ENCODE results near the gene FOXO6.

Gene FOXO6

DNA sequence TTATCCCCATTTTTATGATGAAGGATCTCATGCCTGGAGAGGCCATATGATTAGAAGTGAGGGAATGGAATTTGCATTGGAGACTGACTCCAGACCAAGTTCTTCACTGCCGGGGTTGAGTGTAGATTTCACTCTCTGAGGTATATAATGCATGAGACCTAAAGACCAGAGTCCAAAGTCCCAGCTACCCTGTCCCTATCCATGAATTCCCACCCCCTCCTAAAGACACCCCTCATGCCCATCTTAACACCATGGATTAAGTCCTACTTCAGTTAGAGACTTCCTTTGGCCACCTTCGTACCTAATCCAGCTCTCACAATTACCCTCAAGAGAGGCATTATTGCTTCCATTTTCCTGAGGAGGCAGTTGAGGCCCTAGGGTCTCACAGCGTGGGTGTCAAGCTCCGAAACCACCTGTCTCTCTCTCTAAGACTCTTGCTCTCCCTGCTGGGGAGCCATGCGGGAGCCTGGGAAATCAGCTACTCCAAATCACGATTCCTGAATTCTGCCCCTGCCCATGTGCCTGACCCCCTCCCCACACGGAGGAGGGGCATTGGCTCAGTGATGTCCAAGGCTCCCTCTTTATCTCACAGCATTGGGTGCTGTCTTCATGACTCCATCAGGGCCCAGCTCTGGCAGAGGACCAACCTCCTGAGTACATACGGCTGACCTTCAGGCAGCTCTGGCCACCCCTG lies 11.7 kb upstream of the FOXO6 start:
- in situ Hi-C loops (cut with MboI; ENCODE audit: low sequenced_read_pairs): no loop called here

- in situ Hi-C loops (cut with MboI; ENCODE audit: low sequenced_read_pairs): no loop called here
These were observed 11.2 kb upstream of the FOXO6 start for GRCh38 chr1:41350055-41350378.

- in situ Hi-C loops (cut with MboI; ENCODE audit: low sequenced_read_pairs): no loop called here
These were observed 9.7 kb upstream of the FOXO6 start for GRCh38 chr1:41351262-41352151.

GRCh38 chr1:41353744-41354143 lies 7.5 kb upstream of the FOXO6 start:
- in situ Hi-C loops (cut with MboI; ENCODE audit: low sequenced_read_pairs): no loop called here

- in situ Hi-C loops (cut with MboI; ENCODE audit: low sequenced_read_pairs): no loop called here
These were observed 6.3 kb upstream of the FOXO6 start for GRCh38 chr1:41354956-41355355.

- in situ Hi-C loops (cut with MboI; ENCODE audit: low sequenced_read_pairs): no loop called here
These were observed 5.9 kb upstream of the FOXO6 start for GRCh38 chr1:41355356-41355755.

DNA sequence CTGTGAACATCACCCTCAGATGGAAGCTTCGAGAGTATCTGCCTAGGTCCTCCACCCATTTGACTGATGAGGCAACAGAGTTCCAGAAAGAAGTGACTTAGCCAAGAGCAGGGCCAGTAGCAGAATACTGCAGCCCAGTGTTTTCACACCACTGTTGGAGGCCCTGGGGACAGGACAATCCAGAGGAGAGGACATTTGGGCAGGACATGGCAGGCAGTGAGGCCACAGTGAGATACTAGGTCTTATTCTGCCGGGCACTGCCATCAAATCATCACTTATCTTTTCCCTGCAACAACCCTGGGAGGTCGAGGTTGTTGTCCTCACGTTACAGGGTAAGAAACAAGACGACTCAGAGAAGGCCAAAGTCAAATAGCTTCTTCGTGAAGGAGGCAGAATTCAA lies 5.5 kb upstream of the FOXO6 start:
- in situ Hi-C loops (cut with MboI; ENCODE audit: low sequenced_read_pairs): no loop called here

- in situ Hi-C loops (cut with MboI; ENCODE audit: low sequenced_read_pairs): no loop called here
These were observed 4.5 kb upstream of the FOXO6 start for GRCh38 chr1:41356752-41357151.

DNA sequence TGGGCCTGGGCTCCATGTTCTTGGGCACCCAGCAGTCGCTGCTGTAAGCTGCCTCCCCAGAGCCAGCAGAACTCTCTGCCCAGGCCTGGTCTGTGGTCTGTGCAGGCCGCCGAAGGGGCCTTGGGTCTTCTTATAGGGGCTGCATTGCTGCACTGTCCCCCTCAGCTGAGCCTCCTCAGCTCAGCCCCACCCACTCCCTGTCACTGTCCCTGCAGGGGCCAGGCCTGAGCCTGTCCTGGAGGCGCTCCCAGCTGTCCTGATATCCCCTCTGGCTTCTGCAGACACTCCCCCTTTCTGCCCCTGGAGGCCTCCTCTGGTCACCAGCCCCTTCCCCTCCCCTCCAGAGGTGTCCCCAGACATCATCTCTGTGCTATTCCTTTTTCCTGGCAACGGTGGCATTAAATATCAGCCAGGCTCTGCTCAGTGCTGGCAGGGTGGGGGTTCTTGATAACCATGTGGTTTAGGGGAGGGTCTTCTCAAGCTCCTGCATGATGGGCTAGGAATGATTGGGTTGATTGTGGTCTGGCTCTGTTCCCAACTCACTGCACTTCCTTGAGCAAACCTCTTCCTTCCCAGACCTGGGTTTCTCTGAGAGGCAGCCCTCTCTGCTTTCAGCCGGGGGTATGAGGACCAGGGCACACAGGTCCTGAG lies 3.7 kb upstream of the FOXO6 start:
- in situ Hi-C loops (cut with MboI; ENCODE audit: low sequenced_read_pairs): no loop called here

DNA sequence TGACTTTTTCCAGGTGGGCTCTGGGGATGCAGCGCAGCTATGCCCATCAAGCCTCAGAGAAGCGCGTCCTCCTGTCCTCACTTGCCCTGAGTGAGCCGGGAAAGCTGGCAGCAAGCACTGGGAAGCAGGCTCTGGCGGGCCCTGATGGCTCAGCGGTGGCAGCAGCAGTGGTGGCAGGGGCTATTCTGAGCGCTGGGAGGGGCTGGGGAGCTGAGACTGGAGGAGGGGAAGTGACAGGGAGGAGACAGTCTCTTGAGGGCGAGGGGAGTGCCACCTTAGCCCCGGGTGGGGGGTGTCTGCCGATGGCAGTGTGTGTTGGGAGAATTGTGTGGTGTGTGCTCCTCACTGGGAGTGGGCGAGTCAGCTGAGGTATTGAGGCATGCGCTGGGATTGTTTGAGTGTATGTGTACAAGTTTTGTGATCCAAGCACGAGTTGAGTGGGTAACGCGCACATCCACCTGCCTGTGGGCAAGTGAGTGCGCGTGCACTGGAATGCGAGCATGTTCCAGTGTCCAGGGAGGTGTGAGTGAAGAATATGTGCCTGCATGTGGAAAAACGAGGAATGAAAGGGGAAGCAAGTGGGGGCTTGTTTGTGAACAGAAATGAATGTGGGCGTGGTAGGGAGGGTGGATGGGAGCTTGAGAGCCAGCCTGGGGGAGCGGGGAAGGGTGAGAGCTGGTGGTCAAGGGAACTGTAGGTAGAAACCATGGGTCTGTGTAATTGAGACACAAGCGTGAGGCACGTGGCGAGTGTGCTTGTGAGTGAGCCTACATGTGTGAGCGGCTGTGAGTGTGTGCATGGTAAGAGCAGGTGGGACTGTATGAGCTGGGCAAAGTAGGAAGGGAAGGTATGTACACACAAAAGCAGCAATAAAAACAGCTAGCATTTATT lies 2.9 kb upstream of the FOXO6 start:
- in situ Hi-C loops (cut with MboI; ENCODE audit: low sequenced_read_pairs): no loop called here

GRCh38 chr1:41359211-41360073 lies 1.8 kb upstream of the FOXO6 start:
- in situ Hi-C loops (cut with MboI; ENCODE audit: low sequenced_read_pairs): no loop called here

GRCh38 chr1:41360074-41360785 lies 1.0 kb upstream of the FOXO6 start:
- in situ Hi-C loops (cut with MboI; ENCODE audit: low sequenced_read_pairs): no loop called here

DNA sequence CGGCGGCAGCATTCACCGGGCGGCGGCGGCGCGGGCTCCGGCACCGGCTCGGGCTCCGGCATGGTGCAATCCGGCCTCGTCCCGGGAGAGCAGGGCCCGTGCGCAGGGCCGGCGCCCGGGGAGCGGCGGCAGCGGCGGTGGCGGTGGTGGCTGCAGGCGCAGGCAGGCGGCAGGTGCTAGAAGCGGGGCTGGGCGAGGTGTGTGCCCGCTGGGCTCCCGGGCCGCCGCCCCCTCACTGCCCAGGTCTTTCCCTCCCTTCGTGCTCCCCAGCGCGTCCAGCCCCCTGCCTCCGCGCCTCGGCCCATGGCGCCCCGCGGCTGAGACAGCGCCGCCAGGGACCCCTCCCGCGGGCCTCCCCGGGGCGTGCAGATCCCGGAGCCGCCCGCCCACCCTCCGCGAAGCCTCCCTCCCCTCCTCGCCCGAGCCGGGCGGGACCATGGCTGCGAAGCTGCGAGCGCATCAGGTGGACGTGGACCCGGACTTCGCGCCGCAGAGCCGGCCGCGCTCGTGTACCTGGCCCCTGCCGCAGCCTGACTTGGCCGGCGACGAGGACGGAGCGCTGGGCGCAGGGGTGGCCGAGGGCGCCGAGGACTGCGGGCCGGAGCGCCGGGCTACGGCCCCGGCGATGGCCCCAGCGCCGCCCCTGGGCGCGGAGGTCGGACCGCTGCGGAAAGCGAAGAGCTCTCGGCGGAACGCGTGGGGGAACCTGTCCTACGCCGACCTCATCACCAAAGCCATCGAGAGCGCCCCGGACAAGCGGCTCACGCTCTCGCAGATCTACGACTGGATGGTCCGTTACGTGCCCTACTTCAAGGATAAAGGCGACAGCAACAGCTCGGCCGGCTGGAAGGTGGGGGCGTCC lies 492 bp downstream of the FOXO6 start:
- in situ Hi-C loops (cut with MboI; ENCODE audit: low sequenced_read_pairs): no loop called here

DNA sequence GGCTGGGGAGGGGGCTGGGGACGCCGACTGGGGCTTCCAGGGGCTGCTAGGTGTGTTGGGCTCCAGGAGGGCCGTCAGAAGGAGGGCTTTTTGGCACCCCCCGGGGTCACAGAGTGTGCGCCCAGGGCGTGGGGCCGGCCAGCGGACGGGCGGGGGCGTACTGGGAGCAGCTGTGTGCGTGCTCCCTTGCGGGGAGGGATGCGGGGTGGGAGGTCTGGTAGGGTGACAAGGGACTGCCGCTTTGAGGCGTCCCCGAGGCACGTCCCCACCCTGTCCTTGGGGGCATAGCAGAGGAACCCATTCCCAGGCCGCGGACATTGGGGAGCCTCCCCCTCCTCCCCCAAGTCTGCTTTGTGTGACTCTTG lies 1.1 kb downstream of the FOXO6 start:
- in situ Hi-C loops (cut with MboI; ENCODE audit: low sequenced_read_pairs): no loop called here

DNA sequence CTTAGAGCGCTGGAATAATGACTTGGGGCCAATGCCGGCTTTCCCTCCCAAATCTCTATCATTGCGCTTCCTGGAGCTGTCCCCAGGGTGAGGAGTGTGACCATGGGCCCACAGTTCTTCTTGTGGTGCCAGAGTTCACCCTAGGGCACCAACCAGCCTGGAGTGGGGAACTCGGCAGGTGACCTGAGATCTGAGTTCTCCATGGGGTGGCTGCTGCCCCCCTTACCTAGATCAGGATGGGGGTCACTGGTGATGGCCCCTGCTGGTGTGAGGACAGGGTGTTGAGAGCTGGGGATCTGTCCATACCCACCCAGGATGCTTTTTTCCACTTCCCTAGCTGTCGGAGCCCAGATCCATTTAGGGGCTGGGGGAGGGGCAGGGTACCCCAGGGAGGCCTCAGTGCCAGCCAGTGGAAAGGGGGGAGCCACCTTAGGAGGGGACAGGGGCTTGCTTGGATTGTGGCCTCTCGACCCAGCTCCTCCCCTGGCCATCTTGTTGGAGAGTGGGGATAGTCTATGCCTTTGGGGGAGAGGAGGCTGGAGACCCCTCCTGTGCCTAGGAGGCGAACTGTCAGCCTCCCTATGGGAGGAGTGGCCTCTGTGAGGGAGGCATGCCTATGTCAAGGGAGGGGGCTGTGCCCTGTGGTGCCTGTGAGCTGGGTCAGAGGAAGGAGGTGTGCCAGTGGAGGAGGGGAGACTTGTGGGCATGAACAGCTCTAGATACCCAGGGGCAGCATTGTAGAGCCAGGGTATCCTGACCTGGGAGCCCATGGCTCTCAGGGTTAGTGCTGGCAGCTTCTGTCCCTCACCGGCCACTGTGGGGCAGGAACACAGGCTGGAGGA lies 1.7 kb downstream of the FOXO6 start:
- in situ Hi-C loops (cut with MboI; ENCODE audit: low sequenced_read_pairs): no loop called here

GRCh38 chr1:41363591-41364320 lies 2.5 kb downstream of the FOXO6 start:
- in situ Hi-C loops (cut with MboI; ENCODE audit: low sequenced_read_pairs): no loop called here

All from HL-60/S4 treated with phorbol 12-myristate 13-acetate at 8.2 ng/mL for 4 days and 3 days (cell line).